Right lobe of liver (tissue), 4 donors: ENCODE data around the gene CLASRP.

ENCODE experiments used
- CTCF ChIP-seq, 4 donors: fragments of 200-600 bp in 3 of 4; fragments of 450-650 bp in 1 of 4; IDR thresholded peaks; one replicate each; pipeline versions ENCODE4 v1.5.1 to v1.8.0; 2016 to 2022; ENCODE audit warnings: antibody characterized with exemption in 4 of 4, mild to moderate bottlenecking in 2 of 4
- POLR2A ChIP-seq: fragments of 450-650 bp; IDR thresholded peaks from one replicate; pipeline ENCODE4 v1.6.1; 2017; ENCODE audit warnings: antibody characterized with exemption, mild to moderate bottlenecking
- donor health status: DM: no; HTN: no; CAD: no.
- donor health status: DM: no; HTN: no; CAD: no.
- donor health status: DM: no; HTN: yes; CAD: no.

DNA sequence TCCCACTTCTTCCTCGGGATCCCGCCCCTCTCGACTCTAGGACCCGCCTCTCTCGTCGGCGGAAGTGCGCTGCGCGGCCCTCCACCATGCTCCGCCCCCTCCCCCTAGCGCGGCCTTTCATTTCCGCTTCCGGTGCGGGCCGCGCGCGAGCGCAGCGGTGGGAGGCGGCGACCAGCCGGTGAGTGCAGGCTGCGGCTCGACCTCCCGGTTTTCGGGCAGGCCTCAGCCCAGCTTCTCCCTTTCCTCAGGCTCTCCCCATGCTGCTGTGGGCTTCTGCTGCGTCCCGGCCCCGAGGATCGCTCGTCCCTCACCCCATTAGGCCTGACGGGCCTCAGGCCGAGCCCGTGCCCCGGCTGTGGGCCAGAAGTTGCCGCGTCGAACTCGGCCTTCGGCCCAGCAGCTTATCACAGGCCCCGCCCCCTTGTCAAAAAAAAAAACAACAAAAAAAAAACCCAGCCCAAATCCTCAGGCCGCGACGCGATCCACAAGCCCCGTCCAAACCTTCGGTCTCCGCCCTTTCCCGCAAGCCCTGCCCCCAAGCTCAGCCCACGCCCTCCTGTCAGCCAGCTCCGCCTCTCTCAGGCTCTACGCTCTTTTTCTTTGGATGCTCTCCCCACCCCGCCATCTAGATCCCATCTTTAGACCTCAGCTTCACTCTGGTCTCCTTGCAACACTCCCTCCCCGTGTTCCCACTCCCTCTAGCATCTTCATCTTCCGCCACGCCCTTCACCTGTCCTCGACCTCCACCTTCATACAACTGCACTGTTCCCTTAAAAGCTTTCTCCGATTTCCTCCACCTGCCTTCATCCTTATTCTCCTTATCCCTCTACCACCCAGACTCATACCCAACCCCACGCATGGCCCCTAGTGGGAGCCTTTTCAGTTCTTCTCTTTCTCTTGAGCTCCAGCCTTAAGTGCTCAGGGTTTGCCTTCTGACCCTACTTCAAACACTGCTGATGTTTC lies at the start of gene CLASRP:
- TF ChIP-seq CTCF (IDR thresholded peaks at IDR 0.05) (no peak), POLR2A (peak; percentile 94)
